Measurements from ENCODE around the gene SOCS7.

Gene SOCS7

GRCh38 chr17:38324141-38324697 lies 27.4 kb upstream of the SOCS7 start:
- H3K27ac ChIP-seq: no peak overlapping the region
- TF ChIP-seq, protein P1, sequence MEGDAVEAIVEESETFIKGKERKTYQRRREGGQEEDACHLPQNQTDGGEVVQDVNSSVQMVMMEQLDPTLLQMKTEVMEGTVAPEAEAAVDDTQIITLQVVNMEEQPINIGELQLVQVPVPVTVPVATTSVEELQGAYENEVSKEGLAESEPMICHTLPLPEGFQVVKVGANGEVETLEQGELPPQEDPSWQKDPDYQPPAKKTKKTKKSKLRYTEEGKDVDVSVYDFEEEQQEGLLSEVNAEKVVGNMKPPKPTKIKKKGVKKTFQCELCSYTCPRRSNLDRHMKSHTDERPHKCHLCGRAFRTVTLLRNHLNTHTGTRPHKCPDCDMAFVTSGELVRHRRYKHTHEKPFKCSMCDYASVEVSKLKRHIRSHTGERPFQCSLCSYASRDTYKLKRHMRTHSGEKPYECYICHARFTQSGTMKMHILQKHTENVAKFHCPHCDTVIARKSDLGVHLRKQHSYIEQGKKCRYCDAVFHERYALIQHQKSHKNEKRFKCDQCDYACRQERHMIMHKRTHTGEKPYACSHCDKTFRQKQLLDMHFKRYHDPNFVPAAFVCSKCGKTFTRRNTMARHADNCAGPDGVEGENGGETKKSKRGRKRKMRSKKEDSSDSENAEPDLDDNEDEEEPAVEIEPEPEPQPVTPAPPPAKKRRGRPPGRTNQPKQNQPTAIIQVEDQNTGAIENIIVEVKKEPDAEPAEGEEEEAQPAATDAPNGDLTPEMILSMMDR (IDR thresholded peaks at IDR 0.05): no peak
- TF ChIP-seq ZFX (IDR thresholded peaks at IDR 0.05; ENCODE audit: borderline replicate concordance): no peak

GRCh38 chr17:38324772-38325171 lies 26.9 kb upstream of the SOCS7 start:
- no peak overlapping the region for H3K27ac ChIP-seq

DNA sequence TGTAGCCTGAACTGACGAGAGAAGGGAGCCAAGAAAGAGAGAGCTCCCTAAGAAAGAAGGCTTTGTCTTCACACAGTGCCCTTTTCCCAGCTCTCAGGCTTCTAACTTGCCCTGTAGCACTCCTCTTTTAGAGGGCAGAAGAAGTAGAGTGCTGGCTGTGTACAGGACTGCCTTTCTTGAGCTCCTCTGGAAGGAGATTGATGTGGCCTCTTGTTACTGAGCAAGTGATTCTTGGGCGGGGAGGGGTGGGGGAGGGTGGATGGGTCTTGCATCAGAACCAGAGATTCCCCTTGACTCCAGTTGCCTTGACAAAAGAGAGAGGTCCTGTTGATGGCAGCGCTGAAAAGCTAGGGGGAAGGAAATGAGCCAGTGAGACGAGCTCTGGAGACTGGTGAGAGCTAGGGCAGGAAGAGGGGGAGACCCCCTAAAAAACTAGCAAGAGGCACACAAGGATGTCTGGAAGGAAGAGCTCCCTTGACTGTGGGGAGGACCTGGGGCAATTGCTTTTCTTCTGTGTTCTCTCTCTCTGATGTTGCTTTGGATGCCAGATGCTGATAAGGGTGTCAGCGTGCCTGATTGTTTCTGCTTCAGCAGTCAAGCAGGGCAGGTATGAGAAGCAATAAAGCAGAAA lies 26.3 kb upstream of the SOCS7 start:
- no peak for TF ChIP-seq ZFX (IDR thresholded peaks at IDR 0.05; ENCODE audit: borderline replicate concordance)
- TF ChIP-seq, protein P1 (IDR thresholded peaks at IDR 0.05): no peak
- no peak overlapping the region for H3K27ac ChIP-seq

More at GRCh38 chr17:38324772-38325171, 26.9 kb upstream of the SOCS7 start:
- TF ChIP-seq, protein P1 (IDR thresholded peaks at IDR 0.05): no peak
- no peak for TF ChIP-seq ZFX (IDR thresholded peaks at IDR 0.05; ENCODE audit: borderline replicate concordance)

DNA sequence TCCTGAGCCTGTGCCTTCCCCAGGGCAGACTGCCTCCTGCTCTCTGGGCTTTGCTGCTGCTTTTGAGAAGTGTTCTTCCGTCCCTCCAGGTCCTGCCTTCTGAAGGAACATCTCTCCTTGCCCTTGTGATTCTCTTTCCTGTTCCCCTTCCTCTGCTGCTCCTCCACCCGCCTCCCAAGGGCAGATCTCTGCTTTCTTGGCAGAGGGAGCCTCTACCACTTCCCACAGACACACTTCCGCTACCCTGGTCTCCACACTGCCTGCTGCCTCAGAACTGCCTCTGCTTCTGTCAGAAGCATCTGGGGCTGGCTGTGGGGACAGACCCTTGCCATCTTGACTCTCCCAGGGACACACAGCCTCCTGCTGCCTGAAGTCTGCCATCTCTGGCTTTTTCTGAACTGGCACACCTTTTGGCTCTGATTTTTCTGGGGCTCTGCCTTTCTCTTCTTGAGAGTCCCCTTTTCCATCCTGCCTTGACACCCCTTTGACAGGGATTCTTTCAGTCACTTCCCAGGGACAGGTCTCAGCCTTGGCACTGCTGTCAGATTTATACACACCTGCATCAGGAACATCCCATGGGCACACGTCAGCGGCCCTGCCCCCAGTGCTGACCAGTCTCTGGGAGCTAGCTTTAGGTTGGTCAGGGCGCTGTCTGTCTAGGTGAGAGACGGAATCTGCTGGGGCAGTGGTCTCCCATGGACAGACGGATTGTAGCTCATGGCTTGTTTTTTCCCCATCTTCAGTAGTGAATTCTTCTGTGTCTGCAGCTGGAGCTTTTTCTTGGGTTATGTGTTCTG lies 24.4 kb upstream of the SOCS7 start:
- TF ChIP-seq, protein P1 (IDR thresholded peaks at IDR 0.05): no peak
- TF ChIP-seq ZFX (IDR thresholded peaks at IDR 0.05; ENCODE audit: borderline replicate concordance): no peak
- H3K27ac ChIP-seq: no peak overlapping the region

- no peak for TF ChIP-seq ZFX (IDR thresholded peaks at IDR 0.05; ENCODE audit: borderline replicate concordance)
- TF ChIP-seq, protein P1 (IDR thresholded peaks at IDR 0.05): no peak
- H3K27ac ChIP-seq: no peak overlapping the region
Measured at GRCh38 chr17:38327936-38328335, 23.7 kb upstream of the SOCS7 start.

GRCh38 chr17:38328620-38329019 lies 23.0 kb upstream of the SOCS7 start:
- no peak overlapping the region for H3K27ac ChIP-seq
- TF ChIP-seq, protein P1 (IDR thresholded peaks at IDR 0.05): no peak
- no peak for TF ChIP-seq ZFX (IDR thresholded peaks at IDR 0.05; ENCODE audit: borderline replicate concordance)

DNA sequence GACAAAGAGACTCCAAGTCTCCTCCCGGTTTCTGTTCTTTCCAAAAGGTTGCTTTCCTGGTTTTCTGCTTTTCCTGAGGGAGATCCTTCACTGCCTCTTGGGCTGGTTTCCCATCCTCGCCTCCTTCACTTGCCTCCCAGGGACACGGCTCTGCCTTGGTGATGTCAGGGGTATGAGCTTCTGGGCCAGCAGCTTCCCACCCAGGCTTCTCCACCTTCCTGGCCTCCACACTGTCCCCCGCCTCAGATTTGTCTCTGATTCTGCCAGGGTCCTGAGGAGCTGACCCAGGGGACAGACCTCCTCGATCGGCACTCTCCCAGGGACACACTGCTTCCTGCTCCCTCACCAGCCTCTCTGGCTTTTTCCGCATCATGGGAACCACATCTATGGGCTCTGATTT lies 22.4 kb upstream of the SOCS7 start:
- TF ChIP-seq, protein P1 (IDR thresholded peaks at IDR 0.05): no peak
- no peak for TF ChIP-seq ZFX (IDR thresholded peaks at IDR 0.05; ENCODE audit: borderline replicate concordance)
- no peak overlapping the region for H3K27ac ChIP-seq
